Suprapubic skin (tissue), 4 donors: ENCODE measurements around the gene SCRN1. TPM values are rescaled to one million over a fixed set of nuclear protein-coding genes. Genes with fewer than 3 reads are reported as not detected.

Experiments
- DNase-seq, 2 donors: peaks; one replicate each; pipeline ENCODE4 v3.0.0-alpha.2; 2019; ENCODE audit warnings: low spot score in 2 of 2
- H3K27ac ChIP-seq: fragments of 200-600 bp; sonication (generic); one replicate; pipeline ENCODE4 v1.5.1; 2019
- H3K27me3 ChIP-seq: fragments of 200-600 bp; sonication (generic); one replicate; pipeline ENCODE4 v1.5.1; 2019
- H3K36me3 ChIP-seq: fragments of 200-600 bp; sonication (generic); one replicate; pipeline ENCODE4 v1.5.1; 2019
- H3K4me1 ChIP-seq: fragments of 200-600 bp; sonication (generic); one replicate; pipeline ENCODE4 v1.5.1; 2019
- H3K4me3 ChIP-seq: fragments of 200-600 bp; sonication (generic); one replicate; pipeline ENCODE4 v1.5.1; 2019; ENCODE audit warnings: mild to moderate bottlenecking
- H3K9me3 ChIP-seq: fragments of 200-600 bp; sonication (generic); one replicate; pipeline ENCODE4 v1.5.1; 2019
- EP300 ChIP-seq: sonication (generic); formaldehyde crosslinking; IDR thresholded peaks from one replicate; pipeline ENCODE4 v1.6.1; 2017; ENCODE audit warnings: antibody characterized with exemption
- POLR2A ChIP-seq, 2 donors: fragments of 450-650 bp; IDR thresholded peaks; one replicate each; pipeline ENCODE4 v1.6.1; 2017; ENCODE audit warnings: antibody characterized with exemption in 2 of 2, mild to moderate bottlenecking in 2 of 2, moderate library complexity in 2 of 2
- POLR2AphosphoS5 ChIP-seq, 3 donors: sonication (generic); formaldehyde crosslinking; IDR thresholded peaks; one replicate each; pipeline ENCODE4 v1.6.1; 2017; ENCODE audit warnings: antibody characterized with exemption in 3 of 3
- WGBS: methylation state at CpG from one replicate; pipeline ENCODE4 v1.1.5; 2018; 5-methylcytosine and 5-hydroxymethylcytosine counted together
- total RNA-seq, 4 donors: library from RNA; depleted of rRNA; stranded (reverse); fragments of >200 nt; gene quantifications; one replicate each; pipeline ENCODE4 v1.1.0, GENCODE V29; 2016
- TF ChIP-seq, protein P1 (sequence below), 2 donors: fragments of 200-600 bp in 1 of 2; fragments of 450-650 bp in 1 of 2; sonication (generic) in 1 of 2; IDR thresholded peaks; one replicate each; pipeline ENCODE4 v1.5.1; 2016 to 2019; ENCODE audit warnings: antibody characterized with exemption in 2 of 2, mild to moderate bottlenecking in 1 of 2, moderate library complexity in 1 of 2

The SCRN1 gene
- total RNA-seq, 4 donors from 2014 or later, result 10.8 to 26.0 (median 15.0) TPM

DNA sequence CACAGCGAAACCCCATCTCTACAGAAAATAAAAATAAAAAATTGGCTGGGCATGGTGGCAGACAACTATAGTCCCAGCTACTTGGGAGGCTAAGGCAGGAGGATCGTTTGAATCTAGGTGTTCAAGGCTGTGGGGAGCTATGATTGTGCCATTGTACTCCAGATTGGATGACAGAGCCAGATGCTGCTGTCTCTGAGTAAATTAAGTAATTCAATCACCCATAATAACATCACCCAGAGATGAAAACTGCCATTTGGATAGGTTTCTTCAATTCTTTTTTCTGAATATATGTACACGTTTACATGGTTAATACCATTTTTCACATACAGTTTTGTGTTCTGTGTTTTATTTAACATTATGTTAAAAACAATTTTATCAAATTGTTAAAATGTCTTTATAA, 104.0 kb downstream of the SCRN1 start:
- no peaks in the 10 kb centered on the region for H3K36me3 ChIP-seq
- TF ChIP-seq POLR2A (IDR thresholded peaks at IDR 0.05) (no peak), EP300 (no peak), POLR2AphosphoS5 (IDR thresholded peaks at IDR 0.05) (no peak)
- TF ChIP-seq, protein P1, sequence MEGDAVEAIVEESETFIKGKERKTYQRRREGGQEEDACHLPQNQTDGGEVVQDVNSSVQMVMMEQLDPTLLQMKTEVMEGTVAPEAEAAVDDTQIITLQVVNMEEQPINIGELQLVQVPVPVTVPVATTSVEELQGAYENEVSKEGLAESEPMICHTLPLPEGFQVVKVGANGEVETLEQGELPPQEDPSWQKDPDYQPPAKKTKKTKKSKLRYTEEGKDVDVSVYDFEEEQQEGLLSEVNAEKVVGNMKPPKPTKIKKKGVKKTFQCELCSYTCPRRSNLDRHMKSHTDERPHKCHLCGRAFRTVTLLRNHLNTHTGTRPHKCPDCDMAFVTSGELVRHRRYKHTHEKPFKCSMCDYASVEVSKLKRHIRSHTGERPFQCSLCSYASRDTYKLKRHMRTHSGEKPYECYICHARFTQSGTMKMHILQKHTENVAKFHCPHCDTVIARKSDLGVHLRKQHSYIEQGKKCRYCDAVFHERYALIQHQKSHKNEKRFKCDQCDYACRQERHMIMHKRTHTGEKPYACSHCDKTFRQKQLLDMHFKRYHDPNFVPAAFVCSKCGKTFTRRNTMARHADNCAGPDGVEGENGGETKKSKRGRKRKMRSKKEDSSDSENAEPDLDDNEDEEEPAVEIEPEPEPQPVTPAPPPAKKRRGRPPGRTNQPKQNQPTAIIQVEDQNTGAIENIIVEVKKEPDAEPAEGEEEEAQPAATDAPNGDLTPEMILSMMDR (IDR thresholded peaks at IDR 0.05), result no peak
- DNase-seq, result no peak
- no peak overlapping the region for H3K4me3 ChIP-seq
- H3K27me3 ChIP-seq, result peaks cover 8% of the 10 kb centered on the region
- H3K9me3 ChIP-seq, result no peaks in the 10 kb centered on the region
- no peak overlapping the region for H3K27ac ChIP-seq
- WGBS, result 91% methylated on average over 3 of the region's 3 CpGs
- H3K4me1 ChIP-seq, result peaks cover 12% of the 10 kb centered on the region

DNA sequence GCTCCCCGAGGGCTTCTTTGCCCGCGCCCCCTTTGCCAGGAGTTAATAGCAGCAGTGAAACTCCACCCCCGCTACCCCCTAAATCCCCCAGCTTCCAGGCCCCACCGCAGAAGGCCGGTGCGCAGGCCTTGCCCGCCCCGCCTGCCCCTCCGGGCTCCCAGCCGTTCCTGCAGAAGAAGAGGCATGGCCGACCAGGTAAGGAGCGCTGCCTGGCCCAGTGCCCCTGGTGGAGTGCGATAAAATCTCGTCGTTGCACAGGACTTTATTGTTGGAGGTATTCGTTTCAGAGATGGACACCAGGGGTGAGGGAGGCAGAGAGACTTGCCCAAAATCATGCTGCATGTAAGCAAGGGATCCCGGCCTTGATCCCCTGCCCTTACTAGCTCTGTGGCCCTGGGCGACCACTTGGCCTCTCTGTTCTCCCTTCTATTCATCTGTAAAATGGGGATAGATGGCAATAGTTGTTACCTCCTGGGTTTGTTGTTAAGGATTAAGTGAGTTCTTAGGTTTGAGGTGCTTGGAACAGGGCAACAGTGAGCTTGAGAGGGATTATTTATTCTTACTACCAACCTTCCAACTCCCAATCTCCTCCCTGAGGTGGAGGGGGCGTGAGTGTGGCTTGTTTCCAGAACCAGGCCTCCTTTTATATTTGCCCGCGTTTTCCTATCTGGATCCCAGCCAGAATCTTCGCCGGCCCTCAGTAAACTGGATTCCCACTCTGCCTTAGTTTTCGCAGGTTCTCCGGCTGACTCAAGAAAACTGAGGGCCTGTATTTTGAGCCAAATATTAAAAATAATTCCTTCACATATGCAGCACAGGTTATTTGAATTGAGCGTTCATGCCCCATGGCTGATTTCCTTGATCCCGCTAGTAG, 105.0 kb downstream of the SCRN1 start:
- no peak for DNase-seq

DNA sequence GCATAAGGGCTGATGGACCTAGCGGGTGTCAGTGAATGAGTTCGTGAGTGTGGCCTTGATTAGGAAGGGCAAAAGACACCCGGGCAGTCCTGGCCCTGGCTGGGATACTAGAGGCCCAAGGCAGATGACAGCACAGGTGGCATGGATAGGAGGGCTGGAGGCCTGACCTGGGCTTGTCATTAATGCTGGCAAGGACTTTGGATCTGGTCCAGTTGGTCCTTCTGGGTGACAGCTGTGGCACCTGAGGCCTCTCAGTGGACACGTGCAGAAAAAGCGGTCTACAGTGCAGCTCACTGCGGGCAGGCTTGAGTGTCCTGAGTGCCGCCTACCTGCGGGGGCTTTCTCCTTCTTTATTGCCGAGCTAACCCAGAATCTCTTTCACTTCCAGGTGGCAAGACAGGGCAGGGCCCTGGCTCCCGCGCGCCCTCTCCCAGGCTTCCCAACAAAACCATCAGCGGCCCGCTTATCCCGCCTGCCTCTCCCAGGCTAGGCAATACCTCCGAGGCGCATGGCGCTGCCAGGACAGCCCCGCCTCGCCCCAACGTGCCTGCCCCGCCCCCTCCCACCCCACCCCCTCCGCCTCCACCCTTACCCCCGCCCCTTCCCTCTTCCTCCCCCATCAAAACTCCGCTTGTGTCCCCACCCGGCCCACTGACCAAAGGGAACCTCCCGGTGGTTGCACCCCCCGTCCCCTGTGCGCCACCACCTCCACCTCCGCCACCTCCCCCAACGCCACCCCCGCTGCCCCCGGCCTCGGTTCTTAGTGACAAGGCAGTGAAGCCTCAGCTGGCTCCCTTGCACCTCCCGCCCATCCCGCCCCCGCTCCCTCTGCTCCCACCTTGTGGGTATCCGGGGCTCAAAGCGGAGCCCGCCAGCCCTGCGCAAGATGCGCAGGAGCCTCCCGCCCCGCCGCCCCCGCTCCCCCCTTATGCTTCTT, 105.9 kb downstream of the SCRN1 start:
- Histone ChIP-seq H3K4me3 (peak overlapping the region; percentile 44), H3K36me3 (no peaks in the 10 kb centered on the region), H3K27ac (no peak overlapping the region), H3K4me1 (peaks cover 15% of the 10 kb centered on the region), H3K9me3 (no peaks in the 10 kb centered on the region), H3K27me3 (peaks cover 8% of the 10 kb centered on the region)
- TF ChIP-seq, protein P1 (IDR thresholded peaks at IDR 0.05), result no peak
- no peak for TF ChIP-seq POLR2AphosphoS5 (IDR thresholded peaks at IDR 0.05)
- no peak for TF ChIP-seq EP300
- 50% methylated on average over 20 of the region's 46 CpGs for whole genome bisulfite sequencing
- DNase-seq, result no peak

More for the DNA sequence above, 105.0 kb downstream of the SCRN1 start:
- Histone ChIP-seq H3K27ac (no peak overlapping the region), H3K36me3 (no peaks in the 10 kb centered on the region), H3K4me1 (peaks cover 13% of the 10 kb centered on the region), H3K27me3 (peaks cover 8% of the 10 kb centered on the region), H3K9me3 (no peaks in the 10 kb centered on the region), H3K4me3 (peak overlapping the region; percentile 44)
- 30% methylated on average over 25 of the region's 28 CpGs for WGBS
- TF ChIP-seq, protein P1 (IDR thresholded peaks at IDR 0.05), result no peak
- no peak for TF ChIP-seq POLR2AphosphoS5 (IDR thresholded peaks at IDR 0.05)
- no peak for TF ChIP-seq POLR2A (IDR thresholded peaks at IDR 0.05)
- no peak for TF ChIP-seq EP300

DNA sequence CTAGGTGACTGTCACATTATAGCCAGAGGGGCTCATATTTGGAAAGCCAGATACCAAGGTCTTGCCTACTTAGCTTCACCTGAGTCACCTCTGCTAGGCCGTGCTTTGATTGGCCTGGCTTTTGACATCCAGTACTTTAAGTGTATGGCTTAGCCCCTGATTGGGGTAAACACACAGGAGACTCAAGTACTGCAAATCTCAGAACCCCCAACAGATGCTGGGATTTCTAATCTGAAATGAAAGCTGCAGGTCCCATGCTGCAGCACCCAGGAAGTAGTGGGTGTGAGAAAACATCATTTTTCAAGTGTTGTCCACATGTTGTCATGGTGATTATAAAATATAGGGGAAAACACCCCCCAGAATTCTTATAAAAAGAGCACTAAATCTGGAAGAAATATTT, 107.1 kb downstream of the SCRN1 start:
- TF ChIP-seq EP300 (no peak), POLR2AphosphoS5 (IDR thresholded peaks at IDR 0.05) (no peak), POLR2A (IDR thresholded peaks at IDR 0.05) (no peak)
- TF ChIP-seq, protein P1 (IDR thresholded peaks at IDR 0.05), result no peak
- Histone ChIP-seq H3K36me3 (no peaks in the 10 kb centered on the region), H3K27ac (no peak overlapping the region), H3K4me3 (no peak overlapping the region), H3K9me3 (no peaks in the 10 kb centered on the region), H3K27me3 (peaks cover 8% of the 10 kb centered on the region), H3K4me1 (peaks cover 15% of the 10 kb centered on the region)
- WGBS, result 100% methylated on average over 1 of the region's 1 CpG
- no peak for DNase-seq

DNA sequence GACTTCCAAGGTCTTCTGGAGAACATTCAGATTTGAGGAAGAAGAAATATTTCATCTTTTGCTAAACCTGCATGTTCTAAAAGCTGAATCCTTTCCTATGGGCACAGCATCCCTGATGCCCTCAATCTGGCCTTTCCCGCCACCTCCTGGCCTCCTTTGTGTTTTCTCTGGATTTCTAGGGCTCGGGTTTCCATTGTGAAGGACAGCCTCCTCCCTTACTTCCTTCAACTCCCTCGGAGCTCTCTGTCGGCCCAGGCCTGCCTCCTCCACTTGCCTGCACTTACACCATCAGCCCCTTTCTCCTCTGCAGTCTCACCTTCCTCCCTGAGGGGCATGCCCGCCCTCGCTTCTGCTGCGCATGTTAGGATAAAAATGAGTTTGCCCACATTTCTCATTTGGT, 107.9 kb downstream of the SCRN1 start:
- TF ChIP-seq, protein P1 (IDR thresholded peaks at IDR 0.05), result no peak
- TF ChIP-seq EP300, result no peak
- no peak for TF ChIP-seq POLR2A (IDR thresholded peaks at IDR 0.05)
- no peak for TF ChIP-seq POLR2AphosphoS5 (IDR thresholded peaks at IDR 0.05)
- Histone ChIP-seq H3K27me3 (peaks cover 8% of the 10 kb centered on the region), H3K27ac (no peak overlapping the region), H3K36me3 (no peaks in the 10 kb centered on the region), H3K4me3 (no peak overlapping the region), H3K4me1 (peaks cover 15% of the 10 kb centered on the region), H3K9me3 (no peaks in the 10 kb centered on the region)
- no peak for DNase-seq
- 90% methylated on average over 7 of the region's 7 CpGs for WGBS
